ENCODE results near the gene TMPRSS15. TPM values are rescaled to one million over a fixed set of nuclear protein-coding genes. Genes with fewer than 3 reads are reported as not detected.

TMPRSS15 gene
- total RNA-seq, 1 donor from 2014 or later = not detected

- DNase-seq (ENCODE audit: low spot score) = no peak
- intact Hi-C loops (cut with DNase I) = no loop called here
These were observed 152.5 kb downstream of the TMPRSS15 start for GRCh38 chr21:18251065-18251464.

GRCh38 chr21:18249672-18250071 is 153.9 kb downstream of the TMPRSS15 start:
- no peak for DNase-seq (ENCODE audit: low spot score)
- intact Hi-C loops (cut with DNase I) = no loop called here

- no peak for DNase-seq (ENCODE audit: low spot score)
- intact Hi-C loops (cut with DNase I) = no loop called here
These were observed 155.4 kb downstream of the TMPRSS15 start for GRCh38 chr21:18248171-18248570.

- intact Hi-C loops (cut with DNase I) = no loop called here
- DNase-seq (ENCODE audit: low spot score) = no peak
These were observed 158.1 kb downstream of the TMPRSS15 start for GRCh38 chr21:18245464-18245967.

GRCh38 chr21:18244671-18245463 is 158.7 kb downstream of the TMPRSS15 start, which contains the start of gene CHODL:
Gene CHODL, plus strand, starts transcription at chr21:18244833. Its CDS starts 391 bp downstream, at chr21:18245224.
- intact Hi-C loops (cut with DNase I) = no loop called here
- DNase-seq (ENCODE audit: low spot score) = no peak

- intact Hi-C loops (cut with DNase I) = no loop called here
- no peak for DNase-seq (ENCODE audit: low spot score)
These were observed 168.0 kb downstream of the TMPRSS15 start for GRCh38 chr21:18235545-18235944.

GRCh38 chr21:18228060-18228739 is 175.4 kb downstream of the TMPRSS15 start:
- DNase-seq (ENCODE audit: low spot score) = no peak
- intact Hi-C loops (cut with DNase I) = no loop called here

GRCh38 chr21:18222346-18222745 is 181.2 kb downstream of the TMPRSS15 start:
- intact Hi-C loops (cut with DNase I) = no loop called here
- DNase-seq (ENCODE audit: low spot score) = no peak

- no peak for DNase-seq (ENCODE audit: low spot score)
- intact Hi-C loops (cut with DNase I) = no loop called here
These were observed 183.1 kb downstream of the TMPRSS15 start for GRCh38 chr21:18220498-18220897.

Other genes with a start within 250 kb of the TMPRSS15 start
- gene CHODL, start 159.0 kb downstream of the TMPRSS15 start, total RNA-seq = 0.57 TPM